Measurements from ENCODE around the gene NEGR1.
"Not testable (repeated sequence)": the region's sequence is repeated elsewhere in the genome, so short reads cannot be mapped to it uniquely, and the experiment has no call there.

GRCh38 chr1:71888166-71888565 is 394.2 kb downstream of the NEGR1 start:
- TF ChIP-seq CTCF, POLR2AphosphoS5 (IDR thresholded peaks at IDR 0.05): not testable (repeated sequence)

Measured in transverse colon (tissue), 4 donors.